Keratinocyte (primary cell): ENCODE results near the gene BOLL. TPM values are rescaled to one million over a fixed set of nuclear protein-coding genes. Genes with fewer than 3 reads are reported as not detected.
"Not testable (repeated sequence)": the region's sequence is repeated elsewhere in the genome, so short reads cannot be mapped to it uniquely, and the experiment has no call there.

Experiments
- DNase-seq: peaks from one replicate; pipeline ENCODE4 v3.0.0-alpha.2; 2011; ENCODE audit warnings: low read depth, missing footprints, low spot score
- FAIRE-seq: peaks from 2 replicates; lab custom pipeline; 2011; peaks lifted over from hg19 to GRCh38; lab: Jason Lieb, UNC
- H2AFZ ChIP-seq: 2 replicates; pipeline ENCODE4 v1.6.0; 2012; ENCODE audit warnings: low read length, control low read depth, inconsistent platforms; ENCODE audit not compliant: control insufficient read depth
- H3K27ac ChIP-seq: 2 replicates; pipeline ENCODE4 v1.5.1; 2011; ENCODE audit warnings: low read length; ENCODE audit not compliant: control insufficient read depth, insufficient read depth
- H3K27me3 ChIP-seq: 3 replicates; pipeline ENCODE4 v1.6.0; 2011; ENCODE audit warnings: low read length; ENCODE audit not compliant: control insufficient read depth, insufficient read depth; ENCODE audit errors: extremely low read depth
- H3K36me3 ChIP-seq, 2 experiments: 2 replicates in 1 of 2; 3 replicates in 1 of 2; pipeline ENCODE4 v1.5.1; 2011; ENCODE audit warnings: low read length in 2 of 2, mild to moderate bottlenecking in 1 of 2; ENCODE audit not compliant: control insufficient read depth in 2 of 2, insufficient read depth in 2 of 2; ENCODE audit errors: extremely low read depth in 1 of 2
- H3K4me1 ChIP-seq: 3 replicates; pipeline ENCODE4 v1.5.1; 2011; ENCODE audit warnings: low read length; ENCODE audit not compliant: control insufficient read depth, insufficient read depth; ENCODE audit errors: extremely low read depth
- H3K4me2 ChIP-seq: 3 replicates; pipeline ENCODE4 v1.6.0; 2011; ENCODE audit warnings: low read depth, low read length; ENCODE audit not compliant: control insufficient read depth, insufficient read depth; ENCODE audit errors: extremely low read depth
- H3K4me3 ChIP-seq, 3 experiments: fragments of 200-600 bp in 1 of 3; sonication (generic) in 1 of 3; 2 replicates in 2 of 3; 3 replicates in 1 of 3; pipeline ENCODE4 v1.5.1; 2011 to 2016; ENCODE audit warnings: low read length in 3 of 3, mild to moderate bottlenecking in 3 of 3, control low read depth in 2 of 3, inconsistent platforms in 1 of 3, low read depth in 1 of 3, mixed read lengths in 1 of 3, mixed run types in 1 of 3, moderate library complexity in 1 of 3; ENCODE audit not compliant: control insufficient read depth in 2 of 3, insufficient read depth in 2 of 3; ENCODE audit errors: extremely low read depth in 1 of 3
- H3K79me2 ChIP-seq: 2 replicates; pipeline ENCODE4 v1.6.0; 2012; ENCODE audit warnings: low read length; ENCODE audit not compliant: control insufficient read depth, insufficient read depth
- H3K9ac ChIP-seq: 3 replicates; pipeline ENCODE4 v1.6.0; 2011; ENCODE audit warnings: low read length; ENCODE audit not compliant: control insufficient read depth, insufficient read depth; ENCODE audit errors: extremely low read depth
- H3K9me1 ChIP-seq: 3 replicates; pipeline ENCODE4 v1.6.0; 2011; ENCODE audit warnings: low read length; ENCODE audit not compliant: control insufficient read depth, insufficient read depth; ENCODE audit errors: extremely low read depth
- H3K9me3 ChIP-seq: 2 replicates; pipeline ENCODE4 v1.5.1; 2012; ENCODE audit warnings: low read depth, low read length; ENCODE audit not compliant: control insufficient read depth
- H4K20me1 ChIP-seq: 3 replicates; pipeline ENCODE4 v1.6.0; 2011; ENCODE audit warnings: low read length; ENCODE audit not compliant: control insufficient read depth, insufficient read depth; ENCODE audit errors: extremely low read depth
- EZH2 ChIP-seq: IDR thresholded peaks from one replicate; pipeline ENCODE4 v1.6.1; 2012; ENCODE audit warnings: inconsistent platforms, mild to moderate bottlenecking, low read length, moderate library complexity
- dilution Hi-C: fragments of 300-500 bp; cut with MboI; formaldehyde crosslinking; loops from one replicate; pipeline ENCODE4 v1.7.0; 2020; ENCODE audit warnings: low sequenced_read_pairs; ENCODE audit not compliant: extremely low pct_ligation_motif_present
- polyA minus RNA-seq, 3 experiments: library from RNA; depleted of rRNA, polyadenylated mRNA; stranded (reverse); fragments of >200 nt; gene quantifications; 1 replicate in 1 of 3; 2 replicates in 1 of 3; 3 replicates in 1 of 3; pipeline ENCODE4 v1.2.3, GENCODE V29; 2011
- polyA plus RNA-seq, 5 experiments: library from polyadenylated mRNA; depleted of rRNA in 3 of 5; stranded (reverse) in 3 of 5; stranded (forward) in 1 of 5; unstranded in 1 of 5; fragments of >200 nt; gene quantifications; 1 replicate in 1 of 5; 2 replicates in 3 of 5; 3 replicates in 1 of 5; pipeline versions ENCODE4 v1.2.1 to v1.2.3, GENCODE V29; 2011 to 2012; ENCODE audit warnings: missing spikeins in 2 of 5, low read depth in 1 of 5, low replicate concordance in 1 of 5
- TF ChIP-seq, protein P1 (sequence below), 3 experiments: IDR thresholded peaks in 1 of 3; conservative IDR thresholded peaks in 1 of 3; optimal IDR thresholded peaks in 1 of 3; 2 replicates in 2 of 3; 3 replicates in 1 of 3; pipeline versions ENCODE3 to v1.5.1; 2011; ENCODE audit warnings: low read length in 3 of 3, mild to moderate bottlenecking in 3 of 3, moderate library complexity in 2 of 3, control low read depth in 1 of 3, inconsistent platforms in 1 of 3; ENCODE audit not compliant: insufficient read depth in 2 of 3; ENCODE audit errors: extremely low read depth in 1 of 3

BOLL gene, protein sequence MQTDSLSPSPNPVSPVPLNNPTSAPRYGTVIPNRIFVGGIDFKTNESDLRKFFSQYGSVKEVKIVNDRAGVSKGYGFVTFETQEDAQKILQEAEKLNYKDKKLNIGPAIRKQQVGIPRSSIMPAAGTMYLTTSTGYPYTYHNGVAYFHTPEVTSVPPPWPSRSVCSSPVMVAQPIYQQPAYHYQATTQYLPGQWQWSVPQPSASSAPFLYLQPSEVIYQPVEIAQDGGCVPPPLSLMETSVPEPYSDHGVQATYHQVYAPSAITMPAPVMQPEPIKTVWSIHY
- not detected in 3 replicates for polyA plus RNA-seq
- polyA plus RNA-seq (2011; ENCODE audit: low read depth), result not detected
- not detected in 2 replicates for polyA plus RNA-seq (2011; cell fraction: cytosol; rRNA removed)
- not detected in 2 replicates for polyA plus RNA-seq (2011; cell fraction: nucleus; rRNA removed)
- not detected in 2 replicates for polyA plus RNA-seq (2012; ENCODE audit: low replicate concordance)
- not detected in 3 replicates for polyA minus RNA-seq
- polyA minus RNA-seq (2011; cell fraction: cytosol; rRNA and poly(A)+ RNA removed), result not detected
- polyA minus RNA-seq (2011; cell fraction: nucleus; rRNA and poly(A)+ RNA removed), result not detected in 2 replicates

DNA sequence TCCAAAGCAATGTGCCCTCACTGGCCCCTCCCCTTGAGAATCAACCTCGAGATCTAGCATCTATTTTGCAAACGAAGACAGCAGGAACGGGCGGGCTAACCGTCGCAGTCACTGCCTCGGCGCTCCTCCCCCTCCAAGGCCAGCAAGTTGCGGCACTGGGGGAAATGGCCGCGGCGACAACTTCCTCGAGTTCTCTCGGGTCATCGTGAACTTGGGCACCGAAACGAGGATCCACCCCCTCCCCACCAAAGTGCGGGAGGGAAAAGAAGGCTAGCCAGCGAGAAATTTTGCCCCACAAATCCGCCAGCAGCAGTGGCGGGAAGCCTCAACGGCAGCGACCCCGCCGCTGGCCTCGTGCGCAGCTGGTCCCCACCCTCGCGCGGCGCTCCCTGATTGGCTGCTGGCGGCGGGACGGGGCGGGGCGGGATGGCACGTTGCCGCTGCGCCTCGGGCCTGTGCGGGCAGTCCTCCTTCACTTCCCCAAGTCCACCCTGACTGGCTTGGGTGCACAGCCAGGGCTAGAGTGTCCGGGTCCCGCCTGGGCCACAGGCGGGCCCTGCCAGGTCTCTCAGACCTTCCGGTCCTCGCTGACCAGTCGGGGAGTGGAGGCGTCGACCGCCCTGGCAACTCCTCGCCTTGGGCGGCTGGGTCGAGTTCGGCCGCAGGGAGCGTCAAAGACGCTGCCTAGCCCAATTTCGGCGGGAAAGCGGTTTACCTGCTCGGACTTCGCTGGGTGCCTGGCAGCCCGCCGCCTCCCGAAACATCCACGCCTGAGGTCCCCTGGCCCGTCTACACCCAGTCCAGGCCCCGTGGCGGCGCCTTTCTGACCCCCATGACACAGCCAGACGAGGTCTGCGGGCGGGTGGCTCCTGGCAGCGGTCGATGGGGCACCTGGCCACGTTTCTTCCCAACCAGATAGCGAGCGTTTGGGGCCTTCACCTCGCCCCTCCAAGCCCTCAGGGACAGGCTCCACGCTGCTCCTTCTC lies at the start of gene BOLL:
Gene BOLL (minus strand): TSS at position 364 of the 986 bp plus-strand sequence. CDS start 3,469 bp downstream, outside the sequence.
- Histone ChIP-seq H3K27ac (no peak within 1 kb of the TSS), H3K4me3 (no peak within 1 kb of the TSS), H3K9ac (no peak within 1 kb of the TSS), H3K79me2 (no peaks in the 10 kb centered on the region), H3K9me3 (no peaks in the 10 kb centered on the region), H2AFZ (no peak within 1 kb of the TSS), H3K36me3 (no peaks in the 10 kb centered on the region), H4K20me1 (no peaks in the 10 kb centered on the region), H3K9me1 (no peaks in the 10 kb centered on the region), H3K4me1 (no peaks in the 10 kb centered on the region), H3K4me2 (no peak within 1 kb of the TSS), H3K27me3 (peaks cover 20% of the 10 kb centered on the region)
- no peak for DNase-seq
- TF ChIP-seq, protein P1, sequence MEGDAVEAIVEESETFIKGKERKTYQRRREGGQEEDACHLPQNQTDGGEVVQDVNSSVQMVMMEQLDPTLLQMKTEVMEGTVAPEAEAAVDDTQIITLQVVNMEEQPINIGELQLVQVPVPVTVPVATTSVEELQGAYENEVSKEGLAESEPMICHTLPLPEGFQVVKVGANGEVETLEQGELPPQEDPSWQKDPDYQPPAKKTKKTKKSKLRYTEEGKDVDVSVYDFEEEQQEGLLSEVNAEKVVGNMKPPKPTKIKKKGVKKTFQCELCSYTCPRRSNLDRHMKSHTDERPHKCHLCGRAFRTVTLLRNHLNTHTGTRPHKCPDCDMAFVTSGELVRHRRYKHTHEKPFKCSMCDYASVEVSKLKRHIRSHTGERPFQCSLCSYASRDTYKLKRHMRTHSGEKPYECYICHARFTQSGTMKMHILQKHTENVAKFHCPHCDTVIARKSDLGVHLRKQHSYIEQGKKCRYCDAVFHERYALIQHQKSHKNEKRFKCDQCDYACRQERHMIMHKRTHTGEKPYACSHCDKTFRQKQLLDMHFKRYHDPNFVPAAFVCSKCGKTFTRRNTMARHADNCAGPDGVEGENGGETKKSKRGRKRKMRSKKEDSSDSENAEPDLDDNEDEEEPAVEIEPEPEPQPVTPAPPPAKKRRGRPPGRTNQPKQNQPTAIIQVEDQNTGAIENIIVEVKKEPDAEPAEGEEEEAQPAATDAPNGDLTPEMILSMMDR (optimal IDR thresholded peaks at IDR 0.05 in 1 of 3, IDR thresholded peaks at IDR 0.05 in 1 of 3, conservative IDR thresholded peaks at IDR 0.05 in 1 of 3; ENCODE audit: extremely low read depth in 1 of 3, insufficient read depth in 2 of 3, low read length in 3 of 3), result no peak
- no peak for TF ChIP-seq EZH2
- dilution Hi-C loops, result no loop called here
- FAIRE-seq, result no peak

DNA sequence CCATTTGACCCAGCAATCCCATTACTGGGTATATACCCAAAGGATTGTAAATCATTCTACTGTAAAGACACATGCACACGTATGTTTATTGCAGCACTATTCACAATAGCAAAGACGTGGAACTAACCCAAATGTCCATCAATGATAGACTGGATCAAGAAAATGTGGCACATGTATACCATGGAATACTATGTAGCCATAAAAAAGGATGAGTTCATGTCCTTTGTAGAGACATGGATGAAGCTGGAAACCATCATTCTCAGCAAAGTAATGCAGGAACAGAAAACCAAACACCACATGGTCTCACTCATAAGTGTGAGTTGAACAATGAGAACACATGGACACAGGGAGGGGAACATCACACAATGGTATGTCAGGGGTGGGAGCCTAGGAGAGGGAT lies 49.7 kb upstream of the BOLL start:
- H3K36me3 ChIP-seq, DNase-seq, H3K27me3 ChIP-seq, H3K4me3 ChIP-seq, H3K79me2 ChIP-seq, H3K4me1 ChIP-seq, H2AFZ ChIP-seq, FAIRE-seq, dilution Hi-C loops, H3K4me2 ChIP-seq, H3K9ac ChIP-seq, H3K9me3 ChIP-seq, H3K9me1 ChIP-seq, H4K20me1 ChIP-seq, H3K27ac ChIP-seq: not testable (repeated sequence)
